GM12891 (cell line): Measurements from ENCODE around the gene G0S2.

Experiments used
- POLR2A ChIP-seq: IDR thresholded peaks from 2 replicates; pipeline ENCODE4 v1.6.1; 2011; ENCODE audit warnings: low read depth, low read length, control low read depth
- POLR2AphosphoS5 ChIP-seq: IDR thresholded peaks from 2 replicates; pipeline ENCODE4 v1.6.1; 2011; ENCODE audit warnings: low read depth, low read length, control low read depth
- SPI1 ChIP-seq: IDR thresholded peaks from 2 replicates; pipeline ENCODE4 v1.6.1; 2011; ENCODE audit warnings: low read depth, low read length, control low read depth
- TAF1 ChIP-seq: IDR thresholded peaks from 2 replicates; pipeline ENCODE4 v1.6.1; 2011; ENCODE audit warnings: low read depth, low read length, control low read depth

DNA sequence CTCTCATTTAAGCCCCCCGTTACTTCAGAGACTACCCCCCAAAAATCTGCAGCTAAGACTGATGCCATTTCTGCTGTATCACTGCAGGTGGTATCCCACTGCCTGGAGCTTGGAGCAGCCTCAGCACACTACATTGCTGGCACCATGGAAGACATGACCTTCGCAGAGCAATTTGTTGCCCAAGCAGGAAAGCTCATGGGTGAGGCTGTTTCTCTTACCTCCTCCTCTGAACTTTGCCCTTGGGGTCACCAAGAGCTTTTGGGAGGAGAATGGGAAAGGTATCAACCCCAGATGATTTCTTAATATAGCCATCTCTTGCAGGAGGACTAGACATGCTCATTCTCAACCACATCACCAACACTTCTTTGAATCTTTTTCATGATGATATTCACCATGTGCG lies 31.4 kb downstream of the G0S2 start:
- no peak for TF ChIP-seq TAF1
- no peak for TF ChIP-seq POLR2A
- no peak for TF ChIP-seq POLR2AphosphoS5
- TF ChIP-seq SPI1: no peak
